RWPE2 (cell line): Measurements from ENCODE around the gene MORF4L2.
"Not testable (repeated sequence)": the region's sequence is repeated elsewhere in the genome, so short reads cannot be mapped to it uniquely, and the experiment has no call there.

Experiments used
- ATAC-seq: fragments of 200-7000 bp; cut with Tn5 transposase; 3 replicates; pipeline ENCODE4 v1.9.1; 2021; ENCODE audit warnings: low read depth
- DNase-seq: peaks from one replicate; pipeline ENCODE4 v3.0.0-alpha.2; 2020; ENCODE audit warnings: low spot score
- H3K27ac ChIP-seq: fragments of 450-650 bp; 2 replicates; pipeline ENCODE4 v1.5.1; 2017; ENCODE audit warnings: mild to moderate bottlenecking; ENCODE audit not compliant: poor library complexity, severe bottlenecking
- H3K27me3 ChIP-seq: fragments of 250-450 bp; sonication (Bioruptor Pico); 2 replicates; pipeline ENCODE4 v1.5.1; 2021; ENCODE audit warnings: mild to moderate bottlenecking, moderate library complexity; ENCODE audit not compliant: insufficient read depth, poor library complexity, severe bottlenecking
- H3K36me3 ChIP-seq: fragments of 250-450 bp; sonication (Bioruptor Pico); 2 replicates; pipeline ENCODE4 v1.5.1; 2020; ENCODE audit warnings: low read depth, mild to moderate bottlenecking, moderate library complexity
- H3K4me1 ChIP-seq: fragments of 250-450 bp; sonication (Bioruptor Pico); 2 replicates; pipeline ENCODE4 v1.5.1; 2021; ENCODE audit warnings: mild to moderate bottlenecking, moderate library complexity; ENCODE audit not compliant: insufficient read depth, poor library complexity, severe bottlenecking
- H3K4me3 ChIP-seq: fragments of 250-450 bp; sonication (Bioruptor Pico); 2 replicates; pipeline ENCODE4 v1.5.1; 2021; ENCODE audit warnings: mild to moderate bottlenecking, moderate library complexity; ENCODE audit not compliant: severe bottlenecking
- H3K9me3 ChIP-seq: fragments of 250-450 bp; sonication (Bioruptor Pico); 2 replicates; pipeline ENCODE4 v1.5.1; 2021; ENCODE audit warnings: mild to moderate bottlenecking, moderate library complexity; ENCODE audit not compliant: severe bottlenecking
- TF ChIP-seq, protein P1 (sequence below): fragments of 450-650 bp; IDR thresholded peaks from one replicate; pipeline ENCODE4 v1.5.1; 2017; ENCODE audit warnings: mild to moderate bottlenecking, moderate library complexity; ENCODE audit not compliant: poor library complexity, severe bottlenecking

MORF4L2 gene

DNA sequence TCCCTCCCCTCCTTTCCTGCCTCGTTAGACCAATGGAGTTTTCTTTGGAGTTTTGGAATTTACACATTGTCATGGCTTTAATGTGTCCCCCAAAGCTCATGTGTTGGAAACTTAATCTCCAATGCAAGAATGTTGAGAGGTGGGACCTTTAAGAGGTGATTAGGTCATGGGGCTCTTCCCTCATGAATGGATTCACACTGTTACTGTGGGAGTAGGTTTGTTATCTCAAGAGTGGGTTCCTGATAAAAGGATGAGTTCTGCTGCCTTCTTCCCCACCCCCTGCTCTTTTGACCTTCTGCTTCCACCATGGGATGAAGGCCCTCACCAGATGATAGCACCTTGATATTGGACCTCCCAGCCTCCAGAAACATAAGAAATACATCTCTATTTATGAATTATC is 16.8 kb downstream of the MORF4L2 start:
- H3K27me3 ChIP-seq, result no peaks in the 10 kb centered on the region
- H3K4me3 ChIP-seq, result no peak overlapping the region
- H3K36me3 ChIP-seq, result no peaks in the 10 kb centered on the region
- no peak for DNase-seq
- no peaks in the 10 kb centered on the region for H3K9me3 ChIP-seq
- no peaks in the 10 kb centered on the region for H3K4me1 ChIP-seq
- no peak overlapping the region for H3K27ac ChIP-seq
- ATAC-seq, result no peak
- TF ChIP-seq, protein P1, sequence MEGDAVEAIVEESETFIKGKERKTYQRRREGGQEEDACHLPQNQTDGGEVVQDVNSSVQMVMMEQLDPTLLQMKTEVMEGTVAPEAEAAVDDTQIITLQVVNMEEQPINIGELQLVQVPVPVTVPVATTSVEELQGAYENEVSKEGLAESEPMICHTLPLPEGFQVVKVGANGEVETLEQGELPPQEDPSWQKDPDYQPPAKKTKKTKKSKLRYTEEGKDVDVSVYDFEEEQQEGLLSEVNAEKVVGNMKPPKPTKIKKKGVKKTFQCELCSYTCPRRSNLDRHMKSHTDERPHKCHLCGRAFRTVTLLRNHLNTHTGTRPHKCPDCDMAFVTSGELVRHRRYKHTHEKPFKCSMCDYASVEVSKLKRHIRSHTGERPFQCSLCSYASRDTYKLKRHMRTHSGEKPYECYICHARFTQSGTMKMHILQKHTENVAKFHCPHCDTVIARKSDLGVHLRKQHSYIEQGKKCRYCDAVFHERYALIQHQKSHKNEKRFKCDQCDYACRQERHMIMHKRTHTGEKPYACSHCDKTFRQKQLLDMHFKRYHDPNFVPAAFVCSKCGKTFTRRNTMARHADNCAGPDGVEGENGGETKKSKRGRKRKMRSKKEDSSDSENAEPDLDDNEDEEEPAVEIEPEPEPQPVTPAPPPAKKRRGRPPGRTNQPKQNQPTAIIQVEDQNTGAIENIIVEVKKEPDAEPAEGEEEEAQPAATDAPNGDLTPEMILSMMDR, result no peak

DNA sequence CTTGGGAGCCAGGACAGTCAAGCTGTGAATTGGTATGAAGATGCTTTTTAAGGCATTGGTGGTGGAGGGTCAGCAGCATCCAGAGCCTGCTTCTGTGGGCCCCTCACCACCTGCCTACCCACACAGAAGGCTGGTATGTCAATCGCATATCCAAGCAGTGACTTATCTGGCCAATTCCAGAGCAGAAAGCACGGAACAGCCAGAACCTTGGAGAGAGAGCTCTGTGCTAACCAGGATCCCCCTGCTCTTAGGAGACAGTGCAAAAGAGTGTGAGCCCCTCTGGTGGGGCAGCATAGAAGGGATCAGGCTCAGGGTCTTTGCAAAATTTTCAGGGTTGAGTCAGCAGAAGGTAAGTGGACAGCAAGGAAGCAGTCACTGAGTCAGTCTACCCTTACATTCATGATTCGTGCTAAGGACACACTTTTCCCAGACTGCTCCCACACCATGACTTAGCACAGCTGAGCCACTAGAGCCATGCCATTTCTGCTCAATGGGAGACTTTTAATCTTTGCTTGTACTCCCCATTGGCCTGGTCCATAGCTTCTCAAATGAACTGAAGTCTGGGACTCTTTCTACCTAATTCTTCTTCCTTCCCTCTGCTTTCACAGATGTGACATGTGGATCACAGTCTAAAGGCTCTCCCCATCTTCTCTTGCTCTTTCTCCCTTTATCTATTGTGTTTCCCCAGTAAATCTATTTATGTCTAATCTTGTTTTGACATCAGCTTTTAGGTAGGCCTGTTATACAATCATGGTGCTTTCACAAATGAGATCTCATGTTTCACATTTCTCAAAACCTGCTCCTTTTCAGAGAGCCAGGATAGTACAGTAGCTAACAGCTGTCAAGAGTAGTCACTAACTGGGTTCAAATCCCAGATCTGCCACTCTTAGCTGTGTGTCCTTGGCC is 20.0 kb downstream of the MORF4L2 start:
- no peak for DNase-seq
- TF ChIP-seq, protein P1, result no peak
- H3K4me3 ChIP-seq, result no peak overlapping the region

DNA sequence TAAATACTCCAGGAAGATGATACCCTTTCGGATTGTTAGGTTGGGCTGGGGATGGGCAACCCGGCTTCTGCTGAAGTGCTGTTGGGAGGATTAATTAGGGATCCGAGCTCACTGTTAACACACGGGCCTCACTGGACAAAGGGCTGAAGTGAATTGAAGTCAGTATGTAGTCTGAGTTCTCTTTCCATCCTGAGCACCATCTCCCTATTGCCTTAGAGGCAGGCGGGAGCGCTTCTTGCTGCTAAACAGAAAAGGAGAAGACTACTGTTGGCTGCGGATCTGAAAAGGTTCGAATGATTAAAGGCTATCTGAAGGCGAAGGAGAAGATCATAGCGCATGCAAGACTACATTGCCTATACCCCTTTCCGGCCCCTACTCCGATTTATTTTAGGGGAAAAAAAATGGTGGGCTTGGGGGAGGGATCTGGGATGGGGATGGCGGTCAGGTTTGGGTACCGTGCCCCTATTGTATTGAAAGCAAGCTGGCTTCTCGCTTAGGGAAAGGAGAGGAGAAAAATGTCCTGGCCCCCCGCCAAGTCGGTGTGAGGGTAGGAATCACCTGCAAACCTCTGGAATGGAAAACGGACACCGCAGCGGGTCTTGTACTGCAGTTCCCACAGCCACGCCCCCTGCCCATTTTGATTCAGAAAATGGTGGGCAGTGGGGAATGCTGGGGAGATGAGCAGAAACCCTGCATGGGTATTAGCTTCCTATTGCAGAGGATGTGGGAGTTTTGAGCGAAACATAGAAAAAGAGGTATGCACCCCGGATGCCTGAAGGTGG is 22.3 kb downstream of the MORF4L2 start:
- TF ChIP-seq, protein P1, result no peak
- Histone ChIP-seq H3K36me3 (no peaks in the 10 kb centered on the region), H3K4me1 (no peaks in the 10 kb centered on the region), H3K4me3 (no peak overlapping the region), H3K27me3 (no peaks in the 10 kb centered on the region), H3K9me3 (no peaks in the 10 kb centered on the region), H3K27ac (no peak overlapping the region)
- DNase-seq (no peak), ATAC-seq (no peak)

More for the DNA sequence above, 20.0 kb downstream of the MORF4L2 start:
- Histone ChIP-seq H3K4me1 (no peaks in the 10 kb centered on the region), H3K36me3 (no peaks in the 10 kb centered on the region), H3K9me3 (no peaks in the 10 kb centered on the region), H3K27me3 (no peaks in the 10 kb centered on the region), H3K27ac (no peak overlapping the region)
- no peak for ATAC-seq

DNA sequence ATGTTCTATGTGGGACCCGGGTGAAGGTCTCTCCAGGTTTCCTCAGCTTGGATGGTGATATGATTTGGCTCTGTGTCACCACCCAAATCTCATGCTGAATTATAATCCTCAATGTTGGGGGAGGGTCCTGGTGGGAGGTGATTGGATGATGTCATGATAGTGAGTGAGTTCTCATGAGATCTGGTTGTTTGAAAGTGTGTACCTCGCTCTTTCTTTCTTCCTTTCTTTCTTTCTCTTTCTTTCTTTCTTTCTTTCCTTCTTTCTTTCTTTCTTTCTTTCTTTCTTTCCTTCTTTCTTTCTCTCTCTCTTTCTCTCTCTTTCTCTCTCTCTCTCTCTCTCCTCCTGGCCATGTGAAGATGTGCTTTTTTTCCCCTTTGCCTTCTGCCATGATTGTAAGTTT is 27.0 kb downstream of the MORF4L2 start:
- peaks cover 17% of the 10 kb centered on the region for H3K4me1 ChIP-seq
- not testable (repeated sequence) for ATAC-seq, H3K27me3 ChIP-seq, H3K9me3 ChIP-seq, DNase-seq, H3K36me3 ChIP-seq, H3K4me3 ChIP-seq, H3K27ac ChIP-seq

DNA sequence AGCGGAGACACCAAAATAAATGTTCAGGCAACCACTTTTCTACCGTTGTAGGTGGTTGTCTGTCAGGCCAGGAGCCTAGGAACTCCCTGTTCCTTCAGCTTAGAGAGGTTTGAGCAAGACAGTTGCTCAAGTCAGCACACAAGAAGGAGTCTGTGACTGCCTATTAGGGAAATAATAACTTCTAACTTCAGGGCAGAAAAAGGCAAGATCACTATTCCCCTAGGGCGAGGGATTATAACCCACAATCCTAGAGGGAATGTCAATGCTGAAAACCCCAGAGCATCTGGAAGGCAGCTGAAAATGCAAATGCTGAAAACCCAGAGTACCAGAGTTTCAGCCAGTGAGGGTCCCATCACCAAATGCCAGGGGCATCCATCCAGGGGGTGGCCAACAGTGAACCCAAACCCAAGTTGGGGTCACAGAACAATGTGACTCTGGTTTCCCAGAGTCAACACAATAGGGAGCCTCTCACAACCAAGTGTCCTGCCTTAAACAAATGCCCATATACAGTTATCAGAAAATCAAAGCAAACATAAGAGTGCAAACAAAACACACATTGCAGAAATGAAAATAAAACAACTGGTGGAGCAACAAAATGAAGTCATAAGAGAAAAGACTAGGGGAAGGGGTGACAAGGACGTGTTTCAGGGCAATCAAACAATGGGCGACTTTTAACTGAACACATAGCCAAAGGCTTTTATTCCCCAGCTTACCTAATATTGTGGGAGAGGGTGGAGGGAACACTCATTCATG is 27.6 kb downstream of the MORF4L2 start:
- H3K4me3 ChIP-seq, result no peak overlapping the region
- H3K4me1 ChIP-seq, result peaks cover 17% of the 10 kb centered on the region
- TF ChIP-seq, protein P1, result no peak
- H3K36me3 ChIP-seq, result no peaks in the 10 kb centered on the region
- no peaks in the 10 kb centered on the region for H3K27me3 ChIP-seq
- no peak overlapping the region for H3K27ac ChIP-seq
- no peaks in the 10 kb centered on the region for H3K9me3 ChIP-seq
- DNase-seq (no peak), ATAC-seq (no peak)

DNA sequence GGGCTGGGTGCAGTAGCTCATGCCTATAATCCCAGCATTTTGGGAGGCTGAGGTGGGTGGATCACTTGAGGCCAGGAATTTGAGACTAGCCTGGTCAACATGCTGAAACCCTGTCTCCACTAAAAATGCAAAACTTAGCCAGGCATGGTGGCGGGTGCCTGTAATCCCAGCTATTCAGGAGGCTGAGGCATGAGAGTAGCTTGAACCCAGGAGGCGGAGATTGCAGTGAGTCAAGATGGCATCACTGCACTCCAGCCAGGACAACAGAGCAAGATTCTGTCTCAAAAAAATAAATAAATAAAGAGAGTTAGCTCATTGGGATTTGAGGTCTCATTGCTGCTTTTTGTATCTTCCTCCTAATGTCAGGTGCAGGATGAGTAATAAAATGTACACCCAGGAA is 29.4 kb downstream of the MORF4L2 start:
- peak; percentile 24; the same call in 2 of the 3 replicates for ATAC-seq
- H3K4me3 ChIP-seq, DNase-seq, H3K27me3 ChIP-seq, H3K9me3 ChIP-seq, H3K36me3 ChIP-seq: not testable (repeated sequence)
- H3K27ac ChIP-seq, result peak overlapping the region; percentile 66
- H3K4me1 ChIP-seq, result peaks cover 17% of the 10 kb centered on the region
